ENCODE measurements around the gene NTN5. TPM values are rescaled to one million over a fixed set of nuclear protein-coding genes. Genes with fewer than 3 reads are reported as not detected.

NTN5 gene
- total RNA-seq, 6 donors from 2014 or later: 0.57 to 3.1 (median 1.0) TPM; not detected in 1

DNA sequence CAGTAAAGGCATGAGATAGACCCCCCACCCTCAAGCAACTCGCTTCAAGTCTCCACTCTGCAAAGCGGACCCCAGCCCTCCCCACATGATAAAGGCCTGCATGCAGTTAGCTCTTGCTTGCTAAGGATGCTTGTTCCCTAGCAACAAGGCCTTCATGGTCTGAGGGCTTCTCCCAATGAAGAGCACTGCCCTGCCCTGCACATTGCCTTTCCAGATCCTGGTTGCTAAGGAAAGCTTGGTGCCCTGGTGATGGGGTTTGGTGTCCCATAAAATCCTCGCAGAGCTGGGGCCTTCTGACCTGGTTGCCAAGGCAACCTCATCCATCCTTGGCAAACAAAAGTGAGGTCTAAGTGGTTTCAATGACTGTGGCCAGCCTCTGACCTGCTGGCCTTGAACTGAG, 41.6 kb downstream of the NTN5 start:
- H3K36me3 ChIP-seq: peaks cover 0 to 19% (median 3%) of the 10 kb centered on the region in 4 donors
- H3K9me3 ChIP-seq: no peaks in the 10 kb centered on the region
- H3K4me1 ChIP-seq: peaks cover 59 to 68% (median 62%) of the 10 kb centered on the region in 4 donors
- DNase-seq (no peak), ATAC-seq (ENCODE audit: low FRiP score in 2 of 2) (no peak)
- TF ChIP-seq POLR2A (IDR thresholded peaks at IDR 0.05) (no peak), EP300 (IDR thresholded peaks at IDR 0.05) (no peak), POLR2AphosphoS5 (IDR thresholded peaks at IDR 0.05) (no peak)
- TF ChIP-seq, protein P1, sequence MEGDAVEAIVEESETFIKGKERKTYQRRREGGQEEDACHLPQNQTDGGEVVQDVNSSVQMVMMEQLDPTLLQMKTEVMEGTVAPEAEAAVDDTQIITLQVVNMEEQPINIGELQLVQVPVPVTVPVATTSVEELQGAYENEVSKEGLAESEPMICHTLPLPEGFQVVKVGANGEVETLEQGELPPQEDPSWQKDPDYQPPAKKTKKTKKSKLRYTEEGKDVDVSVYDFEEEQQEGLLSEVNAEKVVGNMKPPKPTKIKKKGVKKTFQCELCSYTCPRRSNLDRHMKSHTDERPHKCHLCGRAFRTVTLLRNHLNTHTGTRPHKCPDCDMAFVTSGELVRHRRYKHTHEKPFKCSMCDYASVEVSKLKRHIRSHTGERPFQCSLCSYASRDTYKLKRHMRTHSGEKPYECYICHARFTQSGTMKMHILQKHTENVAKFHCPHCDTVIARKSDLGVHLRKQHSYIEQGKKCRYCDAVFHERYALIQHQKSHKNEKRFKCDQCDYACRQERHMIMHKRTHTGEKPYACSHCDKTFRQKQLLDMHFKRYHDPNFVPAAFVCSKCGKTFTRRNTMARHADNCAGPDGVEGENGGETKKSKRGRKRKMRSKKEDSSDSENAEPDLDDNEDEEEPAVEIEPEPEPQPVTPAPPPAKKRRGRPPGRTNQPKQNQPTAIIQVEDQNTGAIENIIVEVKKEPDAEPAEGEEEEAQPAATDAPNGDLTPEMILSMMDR (IDR thresholded peaks at IDR 0.05): no peak
- peak overlapping the region; percentile 70 to 97 (median 89) for H3K27ac ChIP-seq
- no peaks in the 10 kb centered on the region for H3K27me3 ChIP-seq
- WGBS, 2 donors: 67 to 80% methylated on average over 1 to 3 of the region's 3 CpGs
- H3K4me3 ChIP-seq: no peak overlapping the region

DNA sequence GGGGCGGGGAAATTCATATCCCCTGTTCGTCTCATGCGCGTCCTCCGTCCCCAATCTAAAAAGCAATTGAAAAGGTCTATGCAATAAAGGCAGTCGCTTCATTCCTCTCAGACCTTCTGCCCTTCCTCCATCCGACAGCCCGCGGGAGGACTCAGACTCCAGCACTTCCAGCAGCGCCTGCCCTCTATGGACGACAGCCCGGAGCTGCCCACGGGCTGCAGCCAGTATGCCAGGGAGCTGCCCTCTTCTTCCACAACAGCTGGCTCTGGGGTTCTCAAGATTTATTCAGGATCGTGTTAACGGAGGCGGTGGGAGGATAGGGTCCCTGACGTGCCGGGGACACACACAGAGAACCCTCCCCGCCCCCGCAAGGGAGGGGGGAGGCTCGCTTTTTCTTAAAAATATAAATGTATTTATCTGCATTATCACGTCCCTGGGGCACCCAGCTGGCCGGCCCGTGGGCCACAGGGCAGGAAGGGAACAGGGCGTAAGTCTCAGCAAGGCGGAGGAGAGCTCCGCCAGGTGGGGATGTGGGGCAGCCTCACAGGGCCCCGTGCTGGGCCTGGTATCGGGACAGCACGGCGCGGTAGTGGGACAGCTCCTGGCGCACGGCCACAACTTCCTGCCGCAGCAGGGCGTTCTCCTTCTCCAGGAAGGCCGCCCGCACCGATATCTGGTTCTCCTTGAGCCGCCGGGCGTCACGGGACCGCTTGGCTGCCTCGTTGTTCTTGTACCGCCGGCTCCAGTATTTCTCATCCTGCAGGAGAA, 42.3 kb downstream of the NTN5 start:
- Histone ChIP-seq H3K4me1 (peaks cover 53 to 61% (median 56%) of the 10 kb centered on the region in 4 donors), H3K4me3 (peak overlapping the region in 1 of 4 donors; percentile 4), H3K36me3 (peaks cover 0 to 25% (median 6%) of the 10 kb centered on the region in 4 donors), H3K27me3 (no peaks in the 10 kb centered on the region), H3K9me3 (no peaks in the 10 kb centered on the region), H3K27ac (peak overlapping the region; percentile 70 to 94 (median 78))
- TF ChIP-seq POLR2A (IDR thresholded peaks at IDR 0.05) (no peak), POLR2AphosphoS5 (IDR thresholded peaks at IDR 0.05) (peak; percentile 50 to 63)
- TF ChIP-seq, protein P1 (IDR thresholded peaks at IDR 0.05): peak in 2 of 6 experiments; percentile 19 to 28
- 34 to 35% methylated on average over 34 to 46 of the region's 47 CpGs for WGBS, 2 donors
- DNase-seq (peak; percentile 80 to 88), ATAC-seq (ENCODE audit: low FRiP score in 2 of 2) (no peak)

DNA sequence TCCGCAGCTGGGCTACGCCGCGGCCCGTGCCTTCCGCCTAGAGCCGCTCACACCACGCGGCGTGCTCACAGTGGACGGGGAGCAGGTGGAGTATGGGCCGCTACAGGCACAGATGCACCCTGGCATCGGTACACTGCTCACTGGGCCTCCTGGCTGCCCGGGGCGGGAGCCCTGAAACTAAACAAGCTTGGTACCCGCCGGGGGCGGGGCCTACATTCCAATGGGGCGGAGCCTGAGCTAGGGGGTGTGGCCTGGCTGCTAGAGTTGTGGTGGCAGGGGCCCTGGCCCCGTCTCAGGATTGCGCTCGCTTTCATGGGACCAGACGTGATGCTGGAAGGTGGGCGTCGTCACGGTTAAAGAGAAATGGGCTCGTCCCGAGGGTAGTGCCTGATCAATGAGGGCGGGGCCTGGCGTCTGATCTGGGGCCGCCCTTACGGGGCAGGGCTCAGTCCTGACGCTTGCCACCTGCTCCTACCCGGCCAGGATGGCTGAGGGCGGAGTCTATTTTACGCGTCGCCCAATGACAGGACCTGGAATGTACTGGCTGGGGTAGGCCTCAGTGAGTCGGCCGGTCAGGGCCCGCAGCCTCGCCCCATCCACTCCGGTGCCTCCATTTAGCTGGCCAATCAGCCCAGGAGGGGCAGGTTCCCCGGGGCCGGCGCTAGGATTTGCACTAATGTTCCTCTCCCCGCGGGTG, 43.1 kb downstream of the NTN5 start:
- Histone ChIP-seq H3K27me3 (no peaks in the 10 kb centered on the region), H3K36me3 (peaks cover 0 to 25% (median 6%) of the 10 kb centered on the region in 4 donors), H3K4me3 (no peak overlapping the region), H3K9me3 (no peaks in the 10 kb centered on the region), H3K4me1 (peaks cover 50 to 61% (median 57%) of the 10 kb centered on the region in 4 donors), H3K27ac (peak overlapping the region; percentile 70 to 94 (median 78))
- DNase-seq (peak; percentile 24 to 87), ATAC-seq (ENCODE audit: low FRiP score in 2 of 2) (peak in 1 of 2 donors; percentile 0)
- WGBS, 2 donors: 66 to 77% methylated on average over 32 to 40 of the region's 48 CpGs
- no peak for TF ChIP-seq POLR2AphosphoS5 (IDR thresholded peaks at IDR 0.05)
- TF ChIP-seq, protein P1 (IDR thresholded peaks at IDR 0.05): no peak
- no peak for TF ChIP-seq POLR2A (IDR thresholded peaks at IDR 0.05)
- no peak for TF ChIP-seq EP300 (IDR thresholded peaks at IDR 0.05)

DNA sequence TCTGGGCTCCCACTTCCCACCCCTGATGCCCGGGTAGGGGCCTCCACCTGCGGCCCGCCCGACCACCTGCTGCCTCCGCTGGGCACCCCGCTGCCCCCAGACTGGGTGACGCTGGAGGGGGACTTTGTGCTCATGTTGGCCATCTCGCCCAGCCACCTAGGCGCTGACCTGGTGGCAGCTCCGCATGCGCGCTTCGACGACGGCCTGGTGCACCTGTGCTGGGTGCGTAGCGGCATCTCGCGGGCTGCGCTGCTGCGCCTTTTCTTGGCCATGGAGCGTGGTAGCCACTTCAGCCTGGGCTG, 43.6 kb downstream of the NTN5 start:
- Histone ChIP-seq H3K4me1 (peaks cover 48 to 61% (median 58%) of the 10 kb centered on the region in 4 donors), H3K27me3 (no peaks in the 10 kb centered on the region), H3K36me3 (peaks cover 0 to 25% (median 6%) of the 10 kb centered on the region in 4 donors), H3K27ac (peak overlapping the region; percentile 7 to 94 (median 78)), H3K9me3 (no peaks in the 10 kb centered on the region), H3K4me3 (no peak overlapping the region)
- no peak for ATAC-seq (ENCODE audit: low FRiP score in 2 of 2)
- WGBS, 2 donors: 93 to 97% methylated on average over 9 to 12 of the region's 22 CpGs
- DNase-seq: peak in 1 of 2 donors; percentile 84
- TF ChIP-seq POLR2AphosphoS5 (IDR thresholded peaks at IDR 0.05) (no peak), EP300 (IDR thresholded peaks at IDR 0.05) (no peak), POLR2A (IDR thresholded peaks at IDR 0.05) (no peak)
- TF ChIP-seq, protein P1 (IDR thresholded peaks at IDR 0.05): no peak

All from upper lobe of left lung (tissue), 6 donors.